Liver (tissue), 9 donors: ENCODE data around the gene NEK11. TPM values are rescaled to one million over a fixed set of nuclear protein-coding genes. Genes with fewer than 3 reads are reported as not detected.

Experiments used
- DNase-seq: peaks from one replicate; pipeline ENCODE4 v3.0.0-alpha.2; 2017; ENCODE audit warnings: low spot score
- H3K27ac ChIP-seq, 2 donors: one replicate each; pipeline ENCODE4 v1.7.0; 2013; ENCODE audit warnings: inconsistent platforms in 2 of 2, low read length in 2 of 2, control low read depth in 1 of 2, low read depth in 1 of 2, mild to moderate bottlenecking in 1 of 2
- H3K27me3 ChIP-seq, 4 donors: one replicate each; pipeline versions ENCODE4 v1.6.1 to v1.7.0; 2013; ENCODE audit warnings: low read length in 3 of 4, inconsistent platforms in 1 of 4, mild to moderate bottlenecking in 1 of 4, moderate library complexity in 1 of 4; ENCODE audit not compliant: control insufficient read depth in 4 of 4, insufficient read depth in 4 of 4
- H3K36me3 ChIP-seq, 4 donors: one replicate each; pipeline versions ENCODE4 v1.6.1 to v1.7.0; 2013; ENCODE audit warnings: low read length in 3 of 4, mild to moderate bottlenecking in 3 of 4, low read depth in 1 of 4, moderate library complexity in 1 of 4; ENCODE audit not compliant: control insufficient read depth in 4 of 4, insufficient read depth in 3 of 4
- H3K4me1 ChIP-seq, 4 donors: one replicate each; pipeline versions ENCODE4 v1.6.1 to v1.7.0; 2013; ENCODE audit warnings: low read length in 3 of 4, mild to moderate bottlenecking in 3 of 4, moderate library complexity in 1 of 4; ENCODE audit not compliant: control insufficient read depth in 4 of 4, insufficient read depth in 4 of 4
- H3K4me3 ChIP-seq, 3 donors: one replicate each; pipeline versions ENCODE4 v1.6.1 to v1.7.0; 2013; ENCODE audit warnings: low read length in 3 of 3, control low read depth in 1 of 3, low read depth in 1 of 3, mild to moderate bottlenecking in 1 of 3
- H3K9ac ChIP-seq, 2 donors: one replicate each; pipeline ENCODE4 v1.7.0; 2013; ENCODE audit warnings: low read length in 2 of 2, mild to moderate bottlenecking in 2 of 2, moderate library complexity in 2 of 2, control low read depth in 1 of 2, low read depth in 1 of 2
- H3K9me3 ChIP-seq, 4 donors: one replicate each; pipeline versions ENCODE4 v1.6.1 to v1.7.0; 2013; ENCODE audit warnings: low read length in 3 of 4; ENCODE audit not compliant: control insufficient read depth in 4 of 4
- ATF3 ChIP-seq: IDR thresholded peaks from 2 replicates; pipeline ENCODE4 v1.6.1; 2016; ENCODE audit warnings: antibody characterized with exemption
- EGR1 ChIP-seq, 2 donors: IDR thresholded peaks; 2 replicates each; pipeline ENCODE4 v1.6.1; 2016 to 2018; ENCODE audit warnings: antibody characterized with exemption in 2 of 2, low read depth in 2 of 2
- FOXA1 ChIP-seq: IDR thresholded peaks from 2 replicates; pipeline ENCODE4 v1.6.1; 2016; ENCODE audit warnings: antibody characterized with exemption
- FOXA2 ChIP-seq: IDR thresholded peaks from 2 replicates; pipeline ENCODE4 v1.6.1; 2016; ENCODE audit warnings: antibody characterized with exemption
- HNF4A ChIP-seq, 2 donors: conservative IDR thresholded peaks; 2 replicates each; pipeline ENCODE4 v1.6.1; 2016; ENCODE audit warnings: antibody characterized with exemption in 2 of 2, mild to moderate bottlenecking in 2 of 2
- HNF4G ChIP-seq: IDR thresholded peaks from 2 replicates; pipeline ENCODE4 v1.6.1; 2016; ENCODE audit warnings: antibody characterized with exemption
- JUND ChIP-seq, 2 donors: IDR thresholded peaks; 2 replicates each; pipeline ENCODE4 v1.6.1; 2016; ENCODE audit warnings: antibody characterized with exemption in 2 of 2
- MAX ChIP-seq: IDR thresholded peaks from 2 replicates; pipeline ENCODE4 v1.6.1; 2016; ENCODE audit warnings: antibody characterized with exemption
- NR2F2 ChIP-seq: IDR thresholded peaks from 2 replicates; pipeline ENCODE4 v1.6.1; 2016; ENCODE audit warnings: antibody characterized with exemption
- RAD21 ChIP-seq, 2 donors: IDR thresholded peaks; 2 replicates each; pipeline ENCODE4 v1.6.1; 2016; ENCODE audit warnings: antibody characterized with exemption in 2 of 2, mild to moderate bottlenecking in 2 of 2
- RXRA ChIP-seq, 2 donors: IDR thresholded peaks; 2 replicates each; pipeline ENCODE4 v1.6.1; 2017 to 2018; ENCODE audit warnings: antibody characterized with exemption in 2 of 2, mild to moderate bottlenecking in 1 of 2
- SP1 ChIP-seq: IDR thresholded peaks from 2 replicates; pipeline ENCODE4 v1.6.1; 2018; ENCODE audit warnings: antibody characterized with exemption, mild to moderate bottlenecking
- TAF1 ChIP-seq: conservative IDR thresholded peaks from 2 replicates; pipeline ENCODE4 v1.6.1; 2016; ENCODE audit warnings: antibody characterized with exemption, mild to moderate bottlenecking
- YY1 ChIP-seq: IDR thresholded peaks from 2 replicates; pipeline ENCODE4 v1.6.1; 2016; ENCODE audit warnings: antibody characterized with exemption, mild to moderate bottlenecking
- ZBTB33 ChIP-seq: IDR thresholded peaks from 2 replicates; pipeline ENCODE4 v1.6.1; 2016; ENCODE audit warnings: antibody characterized with exemption
- WGBS: extraction: QIAGEN DNeasy Blood & Tissue Kit; methylation state at CpG from one replicate; pipeline ENCODE4 v1.1.7; 2013; 5-methylcytosine and 5-hydroxymethylcytosine counted together
- polyA plus RNA-seq, 2 donors: library from polyadenylated mRNA; stranded (reverse) in 1 of 2; unstranded in 1 of 2; fragments of 200-250 nt in 1 of 2; fragments of >200 nt in 1 of 2; fragmentation: Nextera tagmentation in 1 of 2; extraction: Ambion mirVana in 1 of 2; gene quantifications; one replicate each; pipeline versions ENCODE4 v1.2.1 to v1.2.3, GENCODE V29; 2013 to 2015
- total RNA-seq, 2 donors: library from RNA; depleted of rRNA; stranded (reverse); fragments of >200 nt; gene quantifications; one replicate each; pipeline ENCODE4 v1.2.3, GENCODE V29; 2014
- TF ChIP-seq, protein P1 (sequence below): IDR thresholded peaks from 2 replicates; pipeline ENCODE4 v1.6.1; 2016; ENCODE audit warnings: antibody characterized with exemption, mild to moderate bottlenecking
- TF ChIP-seq, protein P2 (sequence below): fragments of 150-350 bp; IDR thresholded peaks from 2 replicates; pipeline ENCODE4 v1.5.1; 2017; ENCODE audit warnings: improper control_type of control experiment, low read depth, low read length; ENCODE audit not compliant: missing input control
- donor health status: healthy.
- donor health status: healthy.
- donor health status: healthy.
- donor health status: healthy.
- donor health status: healthy.

The NEK11 gene
- total and polyA plus RNA-seq, 4 donors, result 0.35 to 0.92 (median 0.69) TPM

- TF ChIP-seq, protein P1, sequence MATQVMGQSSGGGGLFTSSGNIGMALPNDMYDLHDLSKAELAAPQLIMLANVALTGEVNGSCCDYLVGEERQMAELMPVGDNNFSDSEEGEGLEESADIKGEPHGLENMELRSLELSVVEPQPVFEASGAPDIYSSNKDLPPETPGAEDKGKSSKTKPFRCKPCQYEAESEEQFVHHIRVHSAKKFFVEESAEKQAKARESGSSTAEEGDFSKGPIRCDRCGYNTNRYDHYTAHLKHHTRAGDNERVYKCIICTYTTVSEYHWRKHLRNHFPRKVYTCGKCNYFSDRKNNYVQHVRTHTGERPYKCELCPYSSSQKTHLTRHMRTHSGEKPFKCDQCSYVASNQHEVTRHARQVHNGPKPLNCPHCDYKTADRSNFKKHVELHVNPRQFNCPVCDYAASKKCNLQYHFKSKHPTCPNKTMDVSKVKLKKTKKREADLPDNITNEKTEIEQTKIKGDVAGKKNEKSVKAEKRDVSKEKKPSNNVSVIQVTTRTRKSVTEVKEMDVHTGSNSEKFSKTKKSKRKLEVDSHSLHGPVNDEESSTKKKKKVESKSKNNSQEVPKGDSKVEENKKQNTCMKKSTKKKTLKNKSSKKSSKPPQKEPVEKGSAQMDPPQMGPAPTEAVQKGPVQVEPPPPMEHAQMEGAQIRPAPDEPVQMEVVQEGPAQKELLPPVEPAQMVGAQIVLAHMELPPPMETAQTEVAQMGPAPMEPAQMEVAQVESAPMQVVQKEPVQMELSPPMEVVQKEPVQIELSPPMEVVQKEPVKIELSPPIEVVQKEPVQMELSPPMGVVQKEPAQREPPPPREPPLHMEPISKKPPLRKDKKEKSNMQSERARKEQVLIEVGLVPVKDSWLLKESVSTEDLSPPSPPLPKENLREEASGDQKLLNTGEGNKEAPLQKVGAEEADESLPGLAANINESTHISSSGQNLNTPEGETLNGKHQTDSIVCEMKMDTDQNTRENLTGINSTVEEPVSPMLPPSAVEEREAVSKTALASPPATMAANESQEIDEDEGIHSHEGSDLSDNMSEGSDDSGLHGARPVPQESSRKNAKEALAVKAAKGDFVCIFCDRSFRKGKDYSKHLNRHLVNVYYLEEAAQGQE, result no peak
- no peak for TF ChIP-seq HNF4A (conservative IDR thresholded peaks at IDR 0.05)
- no peak for TF ChIP-seq HNF4G
- TF ChIP-seq YY1, result no peak
- no peak for TF ChIP-seq RXRA (IDR thresholded peaks at IDR 0.05)
- TF ChIP-seq SP1, result no peak
- no peak for TF ChIP-seq EGR1 (IDR thresholded peaks at IDR 0.05; ENCODE audit: low read depth in 2 of 2)
- no peak for TF ChIP-seq JUND (IDR thresholded peaks at IDR 0.05)
- TF ChIP-seq TAF1, result no peak
- no peak for TF ChIP-seq RAD21 (IDR thresholded peaks at IDR 0.05)
- no peak for TF ChIP-seq FOXA2
These were observed 191.5 kb downstream of the NEK11 start (continued) for GRCh38 chr3:131218196-131218595.

DNA sequence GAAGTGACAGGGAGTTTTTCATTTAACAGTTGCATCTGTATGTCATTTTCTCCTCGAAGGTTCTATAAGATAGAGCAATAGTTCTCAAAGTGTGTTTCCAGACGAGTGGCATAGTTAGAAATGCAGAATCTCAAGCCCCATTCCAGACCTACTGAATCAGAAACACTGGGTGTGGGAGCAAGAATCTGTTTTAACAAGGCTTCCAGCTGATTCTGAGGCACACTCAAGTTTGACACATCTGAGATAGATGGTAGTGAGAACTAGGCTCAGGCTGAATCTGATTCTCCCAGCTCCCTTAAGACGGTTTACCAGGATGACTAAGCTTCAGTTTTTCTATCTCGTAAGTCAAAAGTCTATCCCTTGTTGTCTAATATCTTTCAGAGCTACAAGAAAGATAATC is 195.1 kb downstream of the NEK11 start:
- Histone ChIP-seq H3K9ac (no peak overlapping the region), H3K36me3 (no peaks in the 10 kb centered on the region), H3K4me3 (no peak overlapping the region), H3K27ac (no peak overlapping the region), H3K4me1 (no peaks in the 10 kb centered on the region), H3K9me3 (no peaks in the 10 kb centered on the region), H3K27me3 (no peaks in the 10 kb centered on the region)
- no peak for DNase-seq
- TF ChIP-seq NR2F2, result no peak
- TF ChIP-seq, protein P2, sequence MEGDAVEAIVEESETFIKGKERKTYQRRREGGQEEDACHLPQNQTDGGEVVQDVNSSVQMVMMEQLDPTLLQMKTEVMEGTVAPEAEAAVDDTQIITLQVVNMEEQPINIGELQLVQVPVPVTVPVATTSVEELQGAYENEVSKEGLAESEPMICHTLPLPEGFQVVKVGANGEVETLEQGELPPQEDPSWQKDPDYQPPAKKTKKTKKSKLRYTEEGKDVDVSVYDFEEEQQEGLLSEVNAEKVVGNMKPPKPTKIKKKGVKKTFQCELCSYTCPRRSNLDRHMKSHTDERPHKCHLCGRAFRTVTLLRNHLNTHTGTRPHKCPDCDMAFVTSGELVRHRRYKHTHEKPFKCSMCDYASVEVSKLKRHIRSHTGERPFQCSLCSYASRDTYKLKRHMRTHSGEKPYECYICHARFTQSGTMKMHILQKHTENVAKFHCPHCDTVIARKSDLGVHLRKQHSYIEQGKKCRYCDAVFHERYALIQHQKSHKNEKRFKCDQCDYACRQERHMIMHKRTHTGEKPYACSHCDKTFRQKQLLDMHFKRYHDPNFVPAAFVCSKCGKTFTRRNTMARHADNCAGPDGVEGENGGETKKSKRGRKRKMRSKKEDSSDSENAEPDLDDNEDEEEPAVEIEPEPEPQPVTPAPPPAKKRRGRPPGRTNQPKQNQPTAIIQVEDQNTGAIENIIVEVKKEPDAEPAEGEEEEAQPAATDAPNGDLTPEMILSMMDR, result no peak
- TF ChIP-seq ZBTB33, result no peak
- no peak for TF ChIP-seq ATF3
- TF ChIP-seq MAX, result no peak
- TF ChIP-seq JUND (IDR thresholded peaks at IDR 0.05), result no peak
- no peak for TF ChIP-seq EGR1 (IDR thresholded peaks at IDR 0.05; ENCODE audit: low read depth in 2 of 2)
- TF ChIP-seq RXRA (IDR thresholded peaks at IDR 0.05), result no peak
- no peak for TF ChIP-seq TAF1
- no peak for TF ChIP-seq FOXA1
- TF ChIP-seq, protein P1, result no peak
- no peak for TF ChIP-seq FOXA2
- no peak for TF ChIP-seq HNF4A (conservative IDR thresholded peaks at IDR 0.05)
- TF ChIP-seq HNF4G, result no peak
- TF ChIP-seq RAD21 (IDR thresholded peaks at IDR 0.05), result no peak
- no peak for TF ChIP-seq SP1
- WGBS, result 71% methylated on average over 4 of the region's 4 CpGs
